NCI-H1694 treated with DMSO at 0.1 percent for 48 hours (cell line): Measurements from ENCODE around the gene GALE.

Experiments used
- DNase-seq: peaks from one replicate; lab custom pipeline; 2025; lab: John Stamatoyannopoulos, UW

The GALE gene

GRCh38 chr1:23751050-23751814, 49.3 kb downstream of the GALE start:
- peak; percentile 44 for DNase-seq

- DNase-seq: no peak
Measured at GRCh38 chr1:23748016-23748415, 52.5 kb downstream of the GALE start.
